Stimulated activated CD4-positive, alpha-beta T cell treated with anti-CD3 and anti-CD28 coated beads, Interleukin-12 subunit alpha, Interleukin-12 subunit beta, amount 100 ng/mL, for 24 hours (primary cell): ENCODE data around the gene PAM.

ENCODE experiments used
- DNase-seq, 2 experiments: peaks; one replicate each; pipeline ENCODE4 v3.0.0-alpha.2; 2020; ENCODE audit warnings: low read depth in 2 of 2

PAM gene

GRCh38 chr5:102781359-102781758 lies 26.3 kb downstream of the PAM start:
- no peak for DNase-seq

GRCh38 chr5:102781786-102782185 lies 26.7 kb downstream of the PAM start:
- no peak for DNase-seq

GRCh38 chr5:102782217-102782872 lies 27.2 kb downstream of the PAM start:
- DNase-seq, result no peak

- DNase-seq, result no peak
Measured at GRCh38 chr5:102787134-102787533, 32.0 kb downstream of the PAM start.

GRCh38 chr5:102788788-102789187 lies 33.7 kb downstream of the PAM start:
- no peak for DNase-seq

- DNase-seq, result no peak
Measured at GRCh38 chr5:102789469-102789868, 34.4 kb downstream of the PAM start.

- DNase-seq, result no peak
Measured at GRCh38 chr5:102790748-102791147, 35.6 kb downstream of the PAM start.

- DNase-seq, result no peak
Measured at GRCh38 chr5:102792705-102793104, 37.6 kb downstream of the PAM start.

GRCh38 chr5:102794047-102794446 lies 38.9 kb downstream of the PAM start:
- no peak for DNase-seq

- DNase-seq, result no peak
Measured at GRCh38 chr5:102794677-102795331, 39.7 kb downstream of the PAM start.

GRCh38 chr5:102795526-102795925 lies 40.4 kb downstream of the PAM start:
- DNase-seq, result no peak

GRCh38 chr5:102796009-102796408 lies 40.9 kb downstream of the PAM start:
- no peak for DNase-seq

- no peak for DNase-seq
Measured at GRCh38 chr5:102796498-102796897, 41.4 kb downstream of the PAM start.

- no peak for DNase-seq
Measured at GRCh38 chr5:102797322-102797884, 42.3 kb downstream of the PAM start.

GRCh38 chr5:102798104-102798785 lies 43.1 kb downstream of the PAM start:
- DNase-seq, result no peak

- no peak for DNase-seq
Measured at GRCh38 chr5:102799017-102799416, 43.9 kb downstream of the PAM start.

GRCh38 chr5:102800427-102800826 lies 45.3 kb downstream of the PAM start:
- no peak for DNase-seq

GRCh38 chr5:102801371-102801770 lies 46.3 kb downstream of the PAM start:
- DNase-seq, result no peak

- DNase-seq, result no peak
Measured at GRCh38 chr5:102802708-102803458, 47.8 kb downstream of the PAM start.

GRCh38 chr5:102807878-102808502 lies 52.9 kb downstream of the PAM start:
- no peak for DNase-seq

- no peak for DNase-seq
Measured at GRCh38 chr5:102809033-102809432, 53.9 kb downstream of the PAM start.

GRCh38 chr5:102811972-102812371 lies 56.9 kb downstream of the PAM start:
- DNase-seq, result no peak
